KBM-7 (cell line): ENCODE measurements around the gene OSBP.

Experiments used
- DNase-seq: peaks from one replicate; pipeline ENCODE4 v3.0.0-alpha.2; 2015
- in situ Hi-C: fragments of 300-500 bp; cut with MboI; formaldehyde crosslinking; loops from 2 replicates; pipeline ENCODE4 v1.14.3; 2020; ENCODE audit warnings: low sequenced_read_pairs, low pct_unique_long_range_greater_than_20kb, mixed read lengths

OSBP gene

GRCh38 chr11:59532620-59533019 lies 83.0 kb downstream of the OSBP start:
- DNase-seq, result no peak
- in situ Hi-C loops, result no loop called here

GRCh38 chr11:59528711-59529110 lies 86.9 kb downstream of the OSBP start:
- in situ Hi-C loops, result no loop called here
- no peak for DNase-seq
